Fibroblast of villous mesenchyme (primary cell): ENCODE results near the gene C17orf58. TPM values are rescaled to one million over a fixed set of nuclear protein-coding genes. Genes with fewer than 3 reads are reported as not detected.
A peak's percentile ranks its signal among the peaks of the same experiment; 100 is the strongest.

ENCODE experiments used
- DNase-seq: peaks from one replicate; pipeline ENCODE4 v3.0.0-alpha.2; 2010; ENCODE audit warnings: low read depth
- H3K4me3 ChIP-seq: 2 replicates; pipeline ENCODE4 v1.5.1; 2011; ENCODE audit warnings: low read depth, mild to moderate bottlenecking, low read length
- small RNA-seq: library from RNA; depleted of rRNA; stranded (forward); fragments of <200 nt; gene quantifications from one replicate; pipeline ENCODE3, GENCODE V24; 2012
- total RNA-seq: library from RNA; depleted of rRNA; stranded (reverse); fragments of >200 nt; gene quantifications from 2 replicates; pipeline ENCODE4 v1.2.3, GENCODE V29; 2012
- TF ChIP-seq, protein P1 (sequence below): IDR thresholded peaks from 2 replicates; pipeline ENCODE4 v1.5.1; 2012; ENCODE audit warnings: low read depth, mild to moderate bottlenecking, low read length; ENCODE audit not compliant: insufficient read depth

Gene C17orf58
- total RNA-seq, 1 donor, result 12.5 TPM

GRCh38 chr17:67947325-67947813, 48.9 kb downstream of the C17orf58 start:
- no peak overlapping the region for H3K4me3 ChIP-seq
- no peak for DNase-seq
- TF ChIP-seq, protein P1, sequence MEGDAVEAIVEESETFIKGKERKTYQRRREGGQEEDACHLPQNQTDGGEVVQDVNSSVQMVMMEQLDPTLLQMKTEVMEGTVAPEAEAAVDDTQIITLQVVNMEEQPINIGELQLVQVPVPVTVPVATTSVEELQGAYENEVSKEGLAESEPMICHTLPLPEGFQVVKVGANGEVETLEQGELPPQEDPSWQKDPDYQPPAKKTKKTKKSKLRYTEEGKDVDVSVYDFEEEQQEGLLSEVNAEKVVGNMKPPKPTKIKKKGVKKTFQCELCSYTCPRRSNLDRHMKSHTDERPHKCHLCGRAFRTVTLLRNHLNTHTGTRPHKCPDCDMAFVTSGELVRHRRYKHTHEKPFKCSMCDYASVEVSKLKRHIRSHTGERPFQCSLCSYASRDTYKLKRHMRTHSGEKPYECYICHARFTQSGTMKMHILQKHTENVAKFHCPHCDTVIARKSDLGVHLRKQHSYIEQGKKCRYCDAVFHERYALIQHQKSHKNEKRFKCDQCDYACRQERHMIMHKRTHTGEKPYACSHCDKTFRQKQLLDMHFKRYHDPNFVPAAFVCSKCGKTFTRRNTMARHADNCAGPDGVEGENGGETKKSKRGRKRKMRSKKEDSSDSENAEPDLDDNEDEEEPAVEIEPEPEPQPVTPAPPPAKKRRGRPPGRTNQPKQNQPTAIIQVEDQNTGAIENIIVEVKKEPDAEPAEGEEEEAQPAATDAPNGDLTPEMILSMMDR, result no peak

- no peak overlapping the region for H3K4me3 ChIP-seq
- DNase-seq, result no peak
- TF ChIP-seq, protein P1, result no peak
Observed at GRCh38 chr17:67946513-67946912, 49.8 kb downstream of the C17orf58 start.

DNA sequence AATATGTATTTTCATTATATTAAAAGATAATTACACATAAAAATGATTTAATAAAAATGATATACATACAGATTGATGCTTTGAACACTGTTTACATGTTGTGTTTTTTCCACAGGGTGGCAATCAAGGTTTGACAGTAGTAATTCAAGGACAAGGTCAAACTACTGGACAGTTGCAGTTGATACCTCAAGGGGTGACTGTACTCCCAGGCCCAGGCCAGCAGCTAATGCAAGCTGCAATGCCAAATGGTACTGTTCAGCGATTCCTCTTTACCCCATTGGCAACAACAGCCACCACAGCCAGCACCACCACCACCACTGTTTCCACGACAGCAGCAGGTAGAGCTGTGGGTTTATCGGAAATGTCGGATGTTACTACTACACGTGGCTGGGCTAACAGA, 52.2 kb downstream of the C17orf58 start:
- TF ChIP-seq, protein P1, result no peak

DNA sequence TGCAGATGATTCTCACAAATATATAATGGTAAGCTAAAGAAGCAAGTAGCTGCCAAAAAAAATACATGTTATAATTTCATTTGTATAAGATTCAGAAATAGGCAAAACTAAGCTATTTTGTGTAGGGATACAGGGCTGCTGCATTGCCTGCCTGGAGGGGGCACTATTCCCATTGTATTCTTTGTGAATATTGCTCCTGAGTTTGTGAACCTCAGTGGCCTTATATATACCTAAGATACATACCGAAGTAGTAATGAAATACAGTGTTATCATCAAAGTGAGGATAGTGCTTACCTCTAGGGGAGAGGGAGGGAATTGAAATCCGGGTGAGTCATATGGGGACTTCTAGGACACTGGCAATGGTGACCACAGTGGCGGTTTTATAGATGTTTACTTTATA, 53.5 kb downstream of the C17orf58 start:
- peak; percentile 20 for DNase-seq
- TF ChIP-seq, protein P1, result peak; percentile 59
- H3K4me3 ChIP-seq, result no peak overlapping the region

More for the DNA sequence above, 52.2 kb downstream of the C17orf58 start:
- DNase-seq, result no peak
- H3K4me3 ChIP-seq, result no peak overlapping the region

Small RNA genes lying within 50 kb of the gene (small RNA-seq; reads per million reads assigned to genes)
- not detected for gene RN7SL622P

Other genes starting within 250 kb of the C17orf58 start
- 46.7 and 56.1 TPM in 2 replicates for gene BPTF, start 171.0 kb downstream of the C17orf58 start, total RNA-seq
- gene KPNA2, start 39.3 kb upstream of the C17orf58 start, total RNA-seq, result 115 and 229 TPM in 2 replicates